ENCODE results near the gene CWH43.
A peak's percentile ranks its signal among the peaks of the same experiment; 100 is the strongest.
"Not testable (repeated sequence)": the region's sequence is repeated elsewhere in the genome, so short reads cannot be mapped to it uniquely, and the experiment has no call there.

Gene CWH43

GRCh38 chr4:49092608-49093135 is 106.6 kb downstream of the CWH43 start:
- intact Hi-C loops (cut with DNase I); DNase-seq: not testable (repeated sequence)

- DNase-seq; intact Hi-C loops (cut with DNase I): not testable (repeated sequence)
Measured at GRCh38 chr4:49096215-49096614, 110.1 kb downstream of the CWH43 start.

GRCh38 chr4:49096627-49097026 is 110.6 kb downstream of the CWH43 start:
- DNase-seq; intact Hi-C loops (cut with DNase I): not testable (repeated sequence)

- DNase-seq; intact Hi-C loops (cut with DNase I): not testable (repeated sequence)
Measured at GRCh38 chr4:49097071-49097470, 111.0 kb downstream of the CWH43 start.

DNA sequence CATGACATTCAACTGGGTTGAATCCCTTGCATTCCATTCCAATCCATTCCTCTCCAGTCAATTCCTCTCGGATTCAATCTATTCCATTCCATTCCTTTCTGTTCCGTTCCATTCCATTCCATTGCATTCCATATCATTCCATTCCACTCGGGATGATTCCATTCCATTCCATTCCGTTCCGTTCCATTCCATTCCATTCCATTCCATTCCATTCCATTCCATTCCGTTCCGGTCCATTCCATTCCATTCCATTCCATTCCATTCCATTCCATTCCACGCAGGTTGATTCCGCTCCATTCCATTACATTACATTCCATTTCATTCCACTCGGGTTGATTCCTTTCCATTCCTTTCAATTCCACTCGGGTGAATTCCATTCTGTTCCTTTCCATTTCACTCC is 111.4 kb downstream of the CWH43 start:
- intact Hi-C loops (cut with DNase I); DNase-seq: not testable (repeated sequence)

DNA sequence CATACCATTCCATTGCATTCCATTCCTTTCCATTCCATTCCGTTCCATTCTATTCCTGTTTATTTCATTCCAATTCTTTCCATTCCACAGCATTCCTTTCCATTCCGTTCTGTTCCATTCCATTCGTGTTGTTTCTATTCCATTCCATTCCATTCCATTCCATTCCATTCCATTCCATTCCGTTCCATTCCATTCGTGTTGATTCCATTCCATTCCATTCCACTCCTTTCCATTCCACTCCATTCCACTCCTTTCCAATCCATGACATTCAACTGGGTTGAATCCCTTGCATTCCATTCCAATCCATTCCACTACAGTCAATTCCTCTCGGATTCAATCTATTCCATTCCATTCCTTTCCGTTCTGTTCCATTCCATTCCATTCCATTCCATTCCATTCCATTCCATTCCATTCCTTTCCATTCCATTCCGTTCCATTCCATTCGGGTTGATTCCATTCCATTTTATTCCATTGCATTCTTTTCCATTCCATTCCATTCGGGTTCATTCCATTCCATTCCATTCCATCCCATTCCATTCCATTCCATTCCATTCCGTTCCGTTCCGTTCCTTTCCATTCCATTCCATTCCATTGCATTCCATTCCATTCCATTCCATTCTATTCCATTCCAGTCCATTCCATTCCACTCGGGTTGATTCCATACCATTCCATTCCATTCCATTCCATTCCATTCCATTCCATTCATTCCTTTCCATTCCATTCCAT is 112.1 kb downstream of the CWH43 start:
- DNase-seq; intact Hi-C loops (cut with DNase I): not testable (repeated sequence)

DNA sequence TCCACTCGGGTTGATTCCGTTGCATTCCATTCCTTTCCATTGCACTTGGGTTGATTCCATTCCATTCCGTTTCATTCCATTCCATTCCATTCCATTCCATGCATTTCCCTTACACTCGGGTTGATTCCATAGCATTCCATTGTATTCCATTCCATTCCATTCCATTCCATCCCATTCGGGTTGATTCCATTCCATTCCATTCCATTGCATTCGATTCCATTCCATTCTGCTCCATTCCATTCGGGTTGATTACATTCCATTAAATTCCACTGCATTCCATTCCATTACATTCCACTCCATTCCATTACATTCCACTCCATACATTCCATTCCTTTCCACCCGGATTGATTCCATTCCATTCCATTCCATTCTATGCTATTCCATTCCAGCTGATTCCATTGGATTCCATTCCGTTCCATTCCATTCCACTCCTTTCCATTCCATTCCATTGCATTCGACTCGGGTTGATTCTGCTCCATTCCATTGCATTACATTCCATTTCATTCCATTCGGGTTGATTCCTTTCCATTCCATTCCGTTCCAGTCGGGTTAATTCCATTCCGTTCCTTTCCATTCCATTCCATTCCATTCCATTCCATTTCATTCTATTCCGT is 113.9 kb downstream of the CWH43 start:
- DNase-seq; intact Hi-C loops (cut with DNase I): not testable (repeated sequence)

DNA sequence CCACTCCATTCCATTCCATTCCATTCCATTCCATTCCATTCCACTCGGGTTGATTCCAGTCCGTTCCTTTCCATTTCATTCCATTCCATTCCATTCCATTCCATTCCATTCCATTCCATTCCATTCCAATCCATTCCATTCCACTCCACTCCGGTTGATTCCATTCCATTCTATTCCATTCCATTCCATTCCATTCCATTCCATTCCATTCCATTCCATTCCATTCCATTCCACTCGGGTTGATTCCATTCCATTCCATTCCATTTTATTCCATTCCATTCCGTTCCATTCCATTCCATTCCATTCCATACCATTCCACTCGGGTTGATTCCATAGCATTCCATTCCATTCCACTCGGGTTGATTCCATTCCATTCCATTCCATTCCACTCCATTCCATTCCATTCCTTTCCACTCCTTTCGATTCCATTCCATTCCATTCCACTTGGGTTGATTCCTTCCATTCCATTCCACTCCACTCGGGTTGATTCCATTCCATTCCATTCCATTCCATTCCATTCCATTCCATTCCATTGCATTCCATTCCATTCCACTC is 116.3 kb downstream of the CWH43 start:
- DNase-seq: not testable (repeated sequence)

DNA sequence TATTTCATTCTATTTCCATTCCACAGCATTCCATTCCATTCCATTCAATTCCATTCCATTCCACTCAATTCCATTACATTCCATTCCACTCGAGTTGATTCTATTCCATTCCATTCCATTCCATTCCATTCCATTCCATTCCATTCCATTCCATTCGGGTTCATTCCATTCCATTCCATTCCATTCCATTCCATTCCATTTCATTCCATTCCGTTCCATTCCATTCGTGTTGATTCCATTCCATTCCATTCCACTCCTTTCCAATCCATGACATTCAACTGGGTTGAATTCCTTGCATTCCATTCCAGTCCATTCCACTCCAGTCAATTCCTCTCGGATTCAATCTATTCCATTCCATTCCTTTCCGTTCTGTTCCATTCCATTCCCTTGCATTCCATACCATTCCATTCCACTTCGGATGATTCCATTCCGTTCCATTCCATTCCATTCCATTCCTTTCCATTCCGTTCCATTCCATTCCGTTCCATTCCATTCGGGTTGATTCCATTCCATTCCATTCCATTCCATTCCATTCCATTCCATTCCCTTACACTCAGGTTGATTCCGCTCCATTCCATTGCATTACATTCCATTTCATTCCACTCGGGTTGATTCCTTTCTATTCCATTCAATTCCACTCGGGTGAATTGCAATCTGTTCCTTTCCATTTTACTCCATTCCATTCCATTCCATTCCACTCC is 117.5 kb downstream of the CWH43 start:
- DNase-seq; intact Hi-C loops (cut with DNase I): not testable (repeated sequence)

More for the DNA sequence above, 116.3 kb downstream of the CWH43 start:
- intact Hi-C loops (cut with DNase I): not testable (repeated sequence)

DNA sequence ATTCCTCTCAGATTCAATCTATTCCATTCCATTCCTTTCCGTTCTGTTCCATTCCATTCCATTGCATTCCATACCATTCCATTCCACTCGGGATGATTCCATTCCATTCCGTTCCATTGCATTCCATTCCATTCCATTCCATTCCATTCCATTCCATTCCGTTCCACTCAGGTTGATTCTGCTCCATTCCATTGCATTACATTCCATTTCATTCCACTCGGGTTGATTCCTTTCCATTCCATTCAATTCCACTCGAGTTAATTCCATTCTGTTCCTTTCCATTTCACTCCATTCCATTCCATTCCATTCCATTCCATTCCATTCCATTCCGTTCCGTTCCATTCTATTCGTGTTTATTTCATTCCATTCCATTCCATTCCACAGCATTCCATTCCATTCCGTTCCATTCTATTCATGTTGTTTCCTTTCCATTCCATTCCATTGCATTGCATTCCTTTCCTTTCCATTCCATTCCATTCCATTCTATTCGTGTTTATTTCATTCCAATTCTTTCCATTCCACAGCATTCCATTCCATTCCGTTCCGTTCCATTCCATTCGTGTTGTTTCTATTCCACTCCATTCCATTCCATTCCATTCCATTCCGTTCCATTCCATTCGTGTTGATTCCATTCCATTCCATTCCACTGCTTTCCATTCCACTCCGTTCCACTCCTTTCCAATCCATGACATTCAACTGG is 118.3 kb downstream of the CWH43 start:
- DNase-seq; intact Hi-C loops (cut with DNase I): not testable (repeated sequence)

- intact Hi-C loops (cut with DNase I): not testable (repeated sequence)
Measured at GRCh38 chr4:49105248-49105904, 119.3 kb downstream of the CWH43 start.

GRCh38 chr4:49107262-49107661 is 121.2 kb downstream of the CWH43 start:
- peak in 1 of 10 donors; percentile 40 for DNase-seq
- intact Hi-C loops (cut with DNase I): not testable (repeated sequence)

More at GRCh38 chr4:49105248-49105904, 119.3 kb downstream of the CWH43 start:
- not testable (repeated sequence) for DNase-seq

GRCh38 chr4:49108183-49108978 is 122.3 kb downstream of the CWH43 start:
- DNase-seq: peak in 4 of 10 donors; percentile 3 to 24 (median 12)
- intact Hi-C loops (cut with DNase I): not testable (repeated sequence)

DNA sequence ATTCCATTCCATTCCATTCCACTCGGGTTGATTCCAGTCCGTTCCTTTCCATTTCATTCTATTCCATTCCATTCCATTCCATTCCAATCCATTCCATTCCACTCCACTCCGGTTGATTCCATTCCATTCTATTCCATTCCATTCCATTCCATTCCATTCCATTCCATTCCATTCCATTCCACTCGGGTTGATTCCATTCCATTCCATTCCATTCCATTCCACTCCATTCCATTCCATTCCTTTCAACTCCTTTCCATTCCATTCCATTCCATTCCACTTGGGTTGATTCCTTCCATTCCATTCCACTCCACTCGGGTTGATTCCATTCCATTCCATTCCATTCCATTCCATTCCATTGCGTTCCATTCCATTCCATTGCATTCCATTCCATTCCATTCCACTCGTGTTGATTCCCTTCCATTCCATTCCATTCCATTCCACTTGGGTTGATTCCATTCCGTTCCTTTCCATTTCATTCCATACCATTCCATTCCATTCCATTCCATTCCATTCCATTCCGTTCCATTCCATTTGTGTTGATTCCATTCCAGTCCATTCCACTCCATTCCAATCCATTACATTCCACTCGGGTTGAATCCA is 123.6 kb downstream of the CWH43 start:
- DNase-seq; intact Hi-C loops (cut with DNase I): not testable (repeated sequence)

DNA sequence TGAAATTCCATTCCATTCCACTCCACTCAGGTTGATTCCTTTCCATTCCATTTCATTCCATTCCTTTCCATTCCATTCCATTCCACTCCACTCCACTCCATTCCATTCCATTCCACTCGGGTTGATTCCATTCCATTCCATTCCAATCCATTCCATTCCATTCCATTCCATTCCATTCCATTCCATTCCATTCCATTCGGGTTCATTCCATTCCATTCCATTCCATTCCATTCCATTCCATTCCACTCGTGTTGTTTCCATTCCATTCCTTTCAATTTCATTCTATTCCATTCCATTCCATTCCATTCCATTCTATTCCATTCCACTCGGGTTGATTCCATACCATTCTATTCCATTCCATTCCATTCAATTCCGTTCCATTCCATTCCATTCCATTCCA is 124.5 kb downstream of the CWH43 start:
- DNase-seq; intact Hi-C loops (cut with DNase I): not testable (repeated sequence)

All from posterior cingulate gyrus (tissue), 11 donors.